Kidney epithelial cell (primary cell): Measurements from ENCODE around the gene CLDN4. TPM values are rescaled to one million over a fixed set of nuclear protein-coding genes. Genes with fewer than 3 reads are reported as not detected.

Source experiments
- DNase-seq: peaks from one replicate; pipeline ENCODE4 v3.0.0-alpha.2; 2010; ENCODE audit warnings: low read depth
- H3K27me3 ChIP-seq: 2 replicates; pipeline ENCODE4 v1.6.0; 2011; ENCODE audit warnings: low read length; ENCODE audit not compliant: control insufficient read depth, insufficient read depth
- H3K36me3 ChIP-seq: 2 replicates; pipeline ENCODE4 v1.5.1; 2011; ENCODE audit warnings: low read length; ENCODE audit not compliant: control insufficient read depth, insufficient read depth
- H3K4me3 ChIP-seq: 2 replicates; pipeline ENCODE4 v1.5.1; 2011; ENCODE audit warnings: low read depth, mild to moderate bottlenecking, control low read depth, low read length
- CTCF ChIP-seq: IDR thresholded peaks from 2 replicates; pipeline ENCODE4 v1.5.1; 2011; ENCODE audit warnings: mild to moderate bottlenecking, moderate library complexity, low read length, control low read depth, inconsistent platforms; ENCODE audit not compliant: insufficient read depth, poor library complexity, severe bottlenecking
- total RNA-seq: library from RNA; depleted of rRNA; stranded (reverse); fragments of >200 nt; gene quantifications from 2 replicates; pipeline ENCODE4 v1.2.3, GENCODE V29; 2015

The CLDN4 gene
- total RNA-seq, 1 donor from 2014 or later = 892 TPM

- DNase-seq = no peak
- no peaks in the 10 kb centered on the region for H3K36me3 ChIP-seq
- no peaks in the 10 kb centered on the region for H3K27me3 ChIP-seq
- no peak overlapping the region for H3K4me3 ChIP-seq
- TF ChIP-seq CTCF = no peak
These were observed 7.5 kb upstream of the CLDN4 start for GRCh38 chr7:73823257-73823656.

- no peaks in the 10 kb centered on the region for H3K36me3 ChIP-seq
- no peak overlapping the region for H3K4me3 ChIP-seq
- TF ChIP-seq CTCF = no peak
- DNase-seq = no peak
- H3K27me3 ChIP-seq = no peaks in the 10 kb centered on the region
These were observed 6.8 kb upstream of the CLDN4 start for GRCh38 chr7:73823873-73824592.

GRCh38 chr7:73824986-73825385 is 5.8 kb upstream of the CLDN4 start:
- DNase-seq = no peak

GRCh38 chr7:73827567-73828106 is 3.2 kb upstream of the CLDN4 start:
- no peak for TF ChIP-seq CTCF
- Histone ChIP-seq H3K36me3 (no peaks in the 10 kb centered on the region), H3K27me3 (no peaks in the 10 kb centered on the region), H3K4me3 (no peak overlapping the region)
- no peak for DNase-seq

More at GRCh38 chr7:73824986-73825385, 5.8 kb upstream of the CLDN4 start:
- Histone ChIP-seq H3K36me3 (no peaks in the 10 kb centered on the region), H3K4me3 (no peak overlapping the region), H3K27me3 (no peaks in the 10 kb centered on the region)
- TF ChIP-seq CTCF = no peak

- no peaks in the 10 kb centered on the region for H3K36me3 ChIP-seq
- H3K27me3 ChIP-seq = no peaks in the 10 kb centered on the region
- DNase-seq = no peak
- H3K4me3 ChIP-seq = no peak overlapping the region
- no peak for TF ChIP-seq CTCF
These were observed 2.5 kb upstream of the CLDN4 start for GRCh38 chr7:73828107-73828803.
